ENCODE results near the gene SLC8A3.
A peak's percentile ranks its signal among the peaks of the same experiment; 100 is the strongest.

GRCh38 chr14:70086685-70087379, 101.9 kb downstream of the SLC8A3 start:
- no peak for TF ChIP-seq NR2F1 (conservative IDR thresholded peaks at IDR 0.05)
- TF ChIP-seq RCOR1 (conservative IDR thresholded peaks at IDR 0.05; ENCODE audit: low read depth, low read length), result no peak
- TF ChIP-seq SIN3A (IDR thresholded peaks at IDR 0.05; ENCODE audit: low read depth, low read length), result no peak
- TF ChIP-seq NFIC (IDR thresholded peaks at IDR 0.05; ENCODE audit: low read depth, low read length), result no peak
- no peak for TF ChIP-seq CEBPB (IDR thresholded peaks at IDR 0.05; ENCODE audit: borderline replicate concordance in 1 of 2, low read depth in 2 of 2, low read length in 2 of 2)
- TF ChIP-seq PAX8 (IDR thresholded peaks at IDR 0.05), result no peak
- no peak for TF ChIP-seq E2F8 (IDR thresholded peaks at IDR 0.05; ENCODE audit: low read depth, partially characterized antibody)
- no peak for TF ChIP-seq SP1 (IDR thresholded peaks at IDR 0.05; ENCODE audit: low read depth, low read length)
- TF ChIP-seq CTCF (IDR thresholded peaks at IDR 0.05 in 2 of 3, conservative IDR thresholded peaks at IDR 0.05 in 1 of 3; ENCODE audit: control insufficient read depth in 2 of 3, extremely low read depth in 1 of 3, insufficient read depth in 1 of 3, low read depth in 3 of 3, low read length in 3 of 3), result peak; percentile 47 to 59 (median 53); a peak in 4 of 6 replicates
- TF ChIP-seq REST (IDR thresholded peaks at IDR 0.05; ENCODE audit: low read depth, low read length), result no peak
- TF ChIP-seq SIX5 (IDR thresholded peaks at IDR 0.05; ENCODE audit: low read depth, low read length, severe bottlenecking), result no peak
